NCI-H2227 treated with DMSO at 0.1 percent for 48 hours (cell line): ENCODE data around the gene CD302.
"Not testable (repeated sequence)": the region's sequence is repeated elsewhere in the genome, so short reads cannot be mapped to it uniquely, and the experiment has no call there.

ENCODE experiments used
- DNase-seq: peaks from one replicate; lab custom pipeline; 2025; lab: John Stamatoyannopoulos, UW

CD302 gene

GRCh38 chr2:159748089-159748488 is 49.9 kb downstream of the CD302 start:
- DNase-seq: no peak

GRCh38 chr2:159745237-159745636 is 52.8 kb downstream of the CD302 start:
- not testable (repeated sequence) for DNase-seq

GRCh38 chr2:159744363-159744762 is 53.6 kb downstream of the CD302 start:
- DNase-seq: no peak

- no peak for DNase-seq
These were observed 55.2 kb downstream of the CD302 start for GRCh38 chr2:159742846-159743245.

- DNase-seq: no peak
These were observed 59.3 kb downstream of the CD302 start for GRCh38 chr2:159738509-159739390.

GRCh38 chr2:159737917-159738296 is 60.1 kb downstream of the CD302 start:
- DNase-seq: no peak

- no peak for DNase-seq
These were observed 60.6 kb downstream of the CD302 start for GRCh38 chr2:159737292-159737916.

GRCh38 chr2:159736048-159736447 is 62.0 kb downstream of the CD302 start:
- DNase-seq: no peak

GRCh38 chr2:159735648-159736047 is 62.4 kb downstream of the CD302 start:
- DNase-seq: no peak

- DNase-seq: no peak
These were observed 69.4 kb downstream of the CD302 start for GRCh38 chr2:159728629-159729028.

GRCh38 chr2:159725713-159726112 is 72.3 kb downstream of the CD302 start:
- no peak for DNase-seq

GRCh38 chr2:159724795-159725572 is 73.0 kb downstream of the CD302 start:
- DNase-seq: not testable (repeated sequence)

GRCh38 chr2:159722580-159722979 is 75.4 kb downstream of the CD302 start:
- DNase-seq: no peak

- no peak for DNase-seq
These were observed 77.3 kb downstream of the CD302 start for GRCh38 chr2:159720676-159721075.
